Common myeloid progenitor, CD34-positive (primary cell): Measurements from ENCODE around the gene ADCY5.

Experiments used
- CTCF ChIA-PET: fragments of 350-600 bp; sonication (Branson Sonifier 250); formaldehyde crosslinking; loops from one replicate; lab custom pipeline; 2021; ENCODE audit warnings: antibody characterized with exemption; lab: Charles Lee
- POLR2A ChIA-PET: fragments of 350-600 bp; sonication (Branson Sonifier 250); formaldehyde crosslinking; loops from one replicate; lab custom pipeline; 2021; ENCODE audit warnings: antibody characterized with exemption; lab: Charles Lee
- DNase-seq, 3 donors: peaks; one replicate each; pipeline versions ENCODE4 v3.0.0 to v3.0.0-alpha.2; 2013
- H3K27ac ChIP-seq, 2 experiments: 1 replicate in 1 of 2; 2 replicates in 1 of 2; pipeline ENCODE4 v1.7.0; 2013; ENCODE audit warnings: inconsistent platforms in 2 of 2, low read length in 2 of 2, mild to moderate bottlenecking in 2 of 2, low read depth in 1 of 2, moderate library complexity in 1 of 2; ENCODE audit not compliant: severe bottlenecking in 2 of 2, insufficient read depth in 1 of 2, poor library complexity in 1 of 2
- H3K27me3 ChIP-seq, 5 experiments: replicated peaks in 2 of 5; 1 replicate in 3 of 5; 2 replicates in 2 of 5; pipeline versions ENCODE4 v1.6.1 to v1.7.0; 2013; ENCODE audit warnings: low read length in 4 of 5, mild to moderate bottlenecking in 2 of 5, moderate library complexity in 2 of 5, inconsistent platforms in 1 of 5; ENCODE audit not compliant: insufficient read depth in 5 of 5, control insufficient read depth in 4 of 5
- H3K36me3 ChIP-seq, 4 experiments: 1 replicate in 2 of 4; 2 replicates in 2 of 4; pipeline versions ENCODE4 v1.6.1 to v1.7.0; 2013; ENCODE audit warnings: low read length in 3 of 4, control low read depth in 1 of 4, mild to moderate bottlenecking in 1 of 4; ENCODE audit not compliant: control insufficient read depth in 4 of 4, insufficient read depth in 4 of 4
- H3K4me1 ChIP-seq, 4 experiments: 1 replicate in 3 of 4; 2 replicates in 1 of 4; pipeline versions ENCODE4 v1.6.1 to v1.7.1; 2013; ENCODE audit warnings: low read length in 3 of 4, mild to moderate bottlenecking in 3 of 4, control low read depth in 1 of 4, inconsistent platforms in 1 of 4, moderate library complexity in 1 of 4; ENCODE audit not compliant: control insufficient read depth in 4 of 4, insufficient read depth in 4 of 4; ENCODE audit errors: control extremely low read depth in 1 of 4
- H3K4me3 ChIP-seq, 7 experiments: 1 replicate in 4 of 7; 2 replicates in 3 of 7; pipeline versions ENCODE4 v1.5.1 to v1.7.0; 2013; ENCODE audit warnings: mild to moderate bottlenecking in 7 of 7, low read length in 6 of 7, moderate library complexity in 6 of 7, inconsistent platforms in 2 of 7, low read depth in 2 of 7, control low read depth in 1 of 7; ENCODE audit not compliant: insufficient read depth in 4 of 7, control insufficient read depth in 1 of 7; ENCODE audit errors: extremely low read depth in 1 of 7
- H3K9me3 ChIP-seq, 5 experiments: 1 replicate in 4 of 5; 2 replicates in 1 of 5; pipeline versions ENCODE4 v1.6.1 to v1.7.1; 2013; ENCODE audit warnings: low read length in 4 of 5, mild to moderate bottlenecking in 2 of 5, inconsistent platforms in 1 of 5, low read depth in 1 of 5, moderate library complexity in 1 of 5; ENCODE audit not compliant: control insufficient read depth in 4 of 5, insufficient read depth in 2 of 5; ENCODE audit errors: control extremely low read depth in 1 of 5
- WGBS: methylation state at CpG from one replicate; pipeline ENCODE4 v1.1.5; 2013; ENCODE audit not compliant: insufficient coverage; 5-methylcytosine and 5-hydroxymethylcytosine counted together

The ADCY5 gene

DNA sequence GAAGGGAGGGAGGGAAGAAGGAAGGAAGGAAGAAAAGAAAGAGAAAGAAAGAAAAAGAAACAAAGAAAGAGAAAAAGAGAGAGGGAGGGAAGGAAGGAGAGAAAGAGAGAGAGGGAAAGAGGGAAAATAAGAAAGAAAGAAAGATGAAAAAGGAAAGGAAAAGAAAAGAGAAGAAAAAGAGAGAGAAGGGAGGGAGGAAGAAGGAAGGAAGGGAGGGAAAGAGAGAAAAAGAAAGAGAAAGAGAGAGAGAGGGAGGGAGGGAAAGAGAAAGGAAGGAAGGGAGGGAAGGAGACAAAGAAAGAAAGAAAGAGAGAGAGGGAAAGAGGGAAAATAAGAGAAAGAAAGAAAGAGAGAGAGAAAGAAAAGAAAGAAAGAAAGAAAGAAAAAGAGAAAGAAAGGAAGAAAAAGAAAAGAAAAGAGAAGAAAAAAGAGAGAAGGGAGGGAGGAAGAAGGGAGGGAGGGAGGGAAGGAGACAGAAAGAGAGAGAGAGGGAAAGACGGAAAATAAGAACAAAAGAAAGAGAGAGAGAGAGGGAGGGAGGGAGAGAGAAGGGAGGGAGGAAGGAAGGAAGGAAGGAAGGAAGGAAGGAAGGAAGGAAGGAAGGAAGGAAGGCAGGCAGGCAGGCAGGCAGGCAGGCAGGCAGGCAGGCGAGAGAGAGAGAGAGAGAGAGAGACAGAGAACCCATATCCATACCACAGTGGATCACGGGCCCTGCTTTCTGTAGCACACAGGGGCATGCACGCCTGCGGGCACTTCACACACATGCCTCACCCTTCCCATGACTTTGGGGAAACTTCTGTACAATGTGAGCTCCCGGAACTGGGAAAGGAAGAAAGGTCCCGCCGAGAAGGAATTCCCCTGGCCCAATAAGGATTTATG is 52.5 kb downstream of the ADCY5 start:
- no peak overlapping the region for H3K4me3 ChIP-seq
- DNase-seq = no peak
- ChIA-PET CTCF (no interaction called here), POLR2A (interaction anchor here (0.7 kb wide), 1 partner anchor 1105 kb away, joined by 5 read pairs; no protein-coding TSS in a partner anchor)
- no peaks in the 10 kb centered on the region for H3K9me3 ChIP-seq
- no peaks in the 10 kb centered on the region for H3K36me3 ChIP-seq
- no peaks in the 10 kb centered on the region for H3K4me1 ChIP-seq
- H3K27ac ChIP-seq = no peak overlapping the region
- 90% methylated on average over 3 of the region's 8 CpGs for WGBS
- H3K27me3 ChIP-seq = peaks cover 0 to 18% (median 3%) of the 10 kb centered on the region in 5 experiments

DNA sequence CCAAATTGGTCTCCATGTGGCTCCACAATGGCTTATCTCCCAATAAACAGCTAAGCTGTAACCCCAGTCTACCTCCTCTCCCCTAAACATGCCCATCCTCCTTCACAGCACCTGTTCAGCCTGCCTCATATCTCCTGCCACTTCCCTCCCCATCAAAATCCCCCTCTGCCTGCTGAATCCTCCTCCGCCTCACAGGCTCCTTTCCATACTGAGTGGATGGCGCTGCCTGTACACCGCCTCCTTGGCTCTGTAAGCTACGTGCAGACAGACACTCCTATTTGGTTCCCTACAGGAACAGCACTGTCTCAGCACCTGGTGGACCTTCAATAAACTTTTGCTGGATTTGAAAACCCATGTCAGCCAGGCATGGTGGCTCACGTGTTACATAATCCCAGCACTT is 53.7 kb downstream of the ADCY5 start:
- ChIA-PET CTCF (no interaction called here), POLR2A (interaction anchor here (0.7 kb wide), 1 partner anchor 1107 kb away, joined by 5 read pairs; no protein-coding TSS in a partner anchor)
- no peaks in the 10 kb centered on the region for H3K36me3 ChIP-seq
- H3K27ac ChIP-seq = no peak overlapping the region
- WGBS = 93% methylated on average over 5 of the region's 5 CpGs
- no peak overlapping the region for H3K4me3 ChIP-seq
- no peaks in the 10 kb centered on the region for H3K4me1 ChIP-seq
- DNase-seq = no peak
- no peaks in the 10 kb centered on the region for H3K9me3 ChIP-seq
- H3K27me3 ChIP-seq = peaks cover 0 to 18% (median 3%) of the 10 kb centered on the region in 5 experiments

DNA sequence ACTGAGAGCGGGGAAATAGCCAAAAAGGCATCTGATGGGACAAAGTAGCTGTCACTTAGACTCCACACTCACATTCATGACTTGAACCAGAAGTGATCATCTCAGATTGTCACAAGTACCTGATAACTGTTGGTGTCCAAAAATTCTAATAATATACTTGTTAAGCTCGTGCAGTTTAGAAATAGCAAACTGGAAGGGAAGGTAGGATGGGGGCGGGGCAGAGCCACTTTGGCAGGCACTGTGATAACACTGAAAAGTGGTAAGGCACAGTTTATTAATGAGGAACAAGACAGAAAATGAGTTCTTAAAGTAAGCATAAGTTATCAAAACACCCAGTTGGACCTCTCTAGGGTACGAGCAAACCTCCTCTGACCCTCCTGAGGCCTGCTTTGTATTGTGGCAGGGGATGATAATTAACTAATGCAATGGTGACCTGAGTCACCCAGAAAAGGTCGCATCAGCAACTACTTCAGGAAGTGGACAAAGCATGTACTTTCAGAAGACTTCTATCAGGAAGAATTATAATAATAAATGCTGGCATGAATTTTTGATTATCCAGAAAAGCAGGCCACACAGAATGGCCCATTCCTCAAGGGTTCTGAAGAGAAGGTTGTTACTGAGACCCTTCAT is 54.4 kb downstream of the ADCY5 start:
- Histone ChIP-seq H3K9me3 (no peaks in the 10 kb centered on the region), H3K27ac (no peak overlapping the region), H3K27me3 (peaks cover 0 to 18% (median under 1%) of the 10 kb centered on the region in 5 experiments), H3K4me3 (no peak overlapping the region), H3K36me3 (no peaks in the 10 kb centered on the region), H3K4me1 (no peaks in the 10 kb centered on the region)
- ChIA-PET POLR2A (no interaction called here), CTCF (no interaction called here)
- no peak for DNase-seq
- 88% methylated on average over 3 of the region's 5 CpGs for WGBS

DNA sequence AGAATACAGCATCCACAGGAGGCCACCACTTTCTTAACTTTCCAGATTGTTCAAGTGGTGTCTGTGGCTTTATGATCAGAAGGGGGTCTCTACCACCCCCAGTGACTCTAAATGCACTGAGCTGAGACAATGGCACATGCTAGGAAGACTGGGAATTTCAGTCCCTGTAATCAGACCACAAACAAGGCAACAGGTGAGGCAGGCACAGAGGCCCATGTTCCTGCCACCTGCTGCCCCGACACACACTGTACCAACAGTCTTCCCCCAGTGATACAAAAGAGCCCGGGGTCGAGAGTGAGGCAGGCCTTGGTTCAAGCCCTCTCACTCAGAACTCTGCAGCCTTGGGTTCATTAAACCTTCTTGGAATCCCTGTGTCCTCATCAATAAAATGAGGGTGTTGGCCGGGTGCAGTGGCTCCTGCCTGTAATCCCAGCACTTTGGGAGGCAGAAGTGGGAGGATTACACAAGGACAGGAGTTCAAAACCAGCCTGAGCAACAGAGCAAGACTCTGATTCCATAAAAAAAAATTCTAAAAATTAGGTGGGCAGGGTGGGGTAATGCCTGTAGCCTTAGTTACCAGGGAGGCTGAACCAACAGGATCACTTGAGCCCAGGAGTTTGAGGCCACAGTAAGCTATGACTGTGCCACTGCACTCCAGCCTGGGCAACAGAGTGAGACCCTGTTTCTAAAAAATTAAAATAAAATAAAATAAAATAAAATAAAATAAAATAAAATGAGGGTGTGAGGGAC is 55.8 kb downstream of the ADCY5 start:
- no peaks in the 10 kb centered on the region for H3K9me3 ChIP-seq
- H3K27me3 ChIP-seq = peaks cover 0 to 14% (median 4%) of the 10 kb centered on the region in 5 experiments
- CTCF ChIA-PET = interaction anchor here (1.0 kb wide), 1 partner anchor 249 kb away, joined by 3 read pairs; no protein-coding TSS in a partner anchor
- H3K27ac ChIP-seq = no peak overlapping the region
- WGBS = 95% methylated on average over 3 of the region's 4 CpGs
- DNase-seq = no peak
- POLR2A ChIA-PET = no interaction called here
- no peak overlapping the region for H3K4me3 ChIP-seq
- no peaks in the 10 kb centered on the region for H3K36me3 ChIP-seq
- H3K4me1 ChIP-seq = no peaks in the 10 kb centered on the region

DNA sequence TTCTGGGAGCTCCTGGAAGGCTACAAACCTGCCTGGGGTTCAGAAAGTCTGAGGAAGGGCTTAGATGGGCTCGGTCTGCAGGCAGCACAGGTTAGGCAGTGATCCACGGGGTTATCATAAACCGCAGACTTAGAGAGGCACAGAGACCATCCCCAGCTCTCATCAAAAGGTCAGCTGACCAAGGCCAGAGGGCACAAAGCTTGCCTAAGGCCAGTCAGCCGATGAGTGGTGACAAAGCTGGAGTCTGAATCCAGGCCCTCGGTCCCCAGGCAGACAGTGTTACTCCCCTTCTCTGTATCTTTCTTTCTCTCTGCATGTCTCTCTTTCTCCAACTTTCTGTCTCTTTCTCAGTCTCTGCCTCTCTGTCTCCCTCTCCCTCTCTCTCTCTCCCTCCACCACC is 56.5 kb downstream of the ADCY5 start:
- 97% methylated on average over 4 of the region's 5 CpGs for WGBS
- H3K4me3 ChIP-seq = no peak overlapping the region
- H3K27me3 ChIP-seq = peaks cover 0 to 7% (median 2%) of the 10 kb centered on the region in 5 experiments
- no peaks in the 10 kb centered on the region for H3K9me3 ChIP-seq
- no peaks in the 10 kb centered on the region for H3K36me3 ChIP-seq
- CTCF ChIA-PET = interaction anchor here (1.0 kb wide), 1 partner anchor 250 kb away, joined by 3 read pairs; no protein-coding TSS in a partner anchor
- POLR2A ChIA-PET = no interaction called here
- no peak overlapping the region for H3K27ac ChIP-seq
- no peaks in the 10 kb centered on the region for H3K4me1 ChIP-seq
- DNase-seq = no peak

DNA sequence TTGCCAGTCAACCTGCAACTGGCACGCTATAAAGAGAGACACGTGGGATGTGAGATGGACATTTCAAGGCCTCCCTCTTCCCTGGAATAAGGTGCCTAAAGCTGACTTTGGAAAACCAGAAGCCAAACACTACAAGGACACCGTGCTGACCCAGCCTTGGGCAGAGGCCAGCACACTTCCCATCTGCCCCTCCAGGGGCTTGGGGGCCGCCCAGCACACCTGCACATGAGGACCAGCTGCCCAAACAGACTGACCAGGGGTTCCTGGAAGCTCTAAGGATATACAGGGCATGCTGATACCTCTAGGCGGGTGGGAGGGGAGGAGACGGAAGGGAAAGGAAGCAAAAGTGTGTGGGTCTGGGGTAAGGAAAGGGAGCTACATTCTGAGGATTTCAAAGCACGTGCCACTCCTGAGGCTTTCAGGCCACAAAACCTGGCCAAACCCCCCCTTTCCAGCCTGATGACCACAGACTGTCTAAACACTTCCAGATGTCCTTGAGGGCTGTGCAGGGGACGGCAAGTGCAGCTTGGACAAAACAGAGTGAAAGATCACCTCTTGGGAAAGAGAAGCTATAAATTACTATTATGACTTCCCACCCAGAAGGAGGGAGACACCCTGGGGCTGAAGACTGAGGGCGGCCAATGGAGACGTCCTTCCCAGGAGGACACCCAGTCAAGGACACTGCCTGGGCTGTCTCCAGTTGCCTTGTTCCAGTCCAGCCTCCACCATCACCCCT is 57.9 kb downstream of the ADCY5 start:
- 91% methylated on average over 6 of the region's 10 CpGs for WGBS
- POLR2A ChIA-PET = no interaction called here

More for the DNA sequence above, 57.9 kb downstream of the ADCY5 start:
- H3K27me3 ChIP-seq = peaks cover 0 to 7% (median 0%) of the 10 kb centered on the region in 5 experiments
- H3K27ac ChIP-seq = no peak overlapping the region
- no peaks in the 10 kb centered on the region for H3K9me3 ChIP-seq
- H3K36me3 ChIP-seq = no peaks in the 10 kb centered on the region
- H3K4me1 ChIP-seq = no peaks in the 10 kb centered on the region
- CTCF ChIA-PET = no interaction called here
- no peak overlapping the region for H3K4me3 ChIP-seq
- DNase-seq = no peak
